HS-27A (cell line): ENCODE data around the gene ARHGAP8.
"Not testable (repeated sequence)": the region's sequence is repeated elsewhere in the genome, so short reads cannot be mapped to it uniquely, and the experiment has no call there.

ENCODE experiments used
- DNase-seq: peaks from one replicate; pipeline ENCODE4 v3.0.0-alpha.2; 2012; ENCODE audit warnings: low read depth, missing footprints

The ARHGAP8 gene

DNA sequence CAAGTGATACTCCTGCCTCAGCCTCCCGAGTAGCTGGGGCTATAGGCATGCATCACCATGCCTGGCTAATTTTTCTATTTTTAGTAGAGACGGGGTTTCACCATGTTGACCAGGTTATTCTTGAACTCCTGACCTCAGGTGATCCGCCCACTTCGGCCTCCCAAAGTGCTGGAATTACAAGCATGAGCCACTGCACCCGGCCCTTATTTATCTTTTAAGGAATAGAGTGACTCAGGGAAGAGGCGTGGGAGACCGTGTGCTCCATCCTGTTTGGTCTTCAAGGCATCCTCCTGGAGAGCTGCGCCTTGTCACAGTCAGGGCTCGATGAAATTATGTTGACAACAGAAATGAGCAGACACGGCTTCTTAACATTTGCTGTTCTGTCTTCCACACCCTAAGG lies 12.7 kb upstream of the ARHGAP8 start:
- DNase-seq: not testable (repeated sequence)

DNA sequence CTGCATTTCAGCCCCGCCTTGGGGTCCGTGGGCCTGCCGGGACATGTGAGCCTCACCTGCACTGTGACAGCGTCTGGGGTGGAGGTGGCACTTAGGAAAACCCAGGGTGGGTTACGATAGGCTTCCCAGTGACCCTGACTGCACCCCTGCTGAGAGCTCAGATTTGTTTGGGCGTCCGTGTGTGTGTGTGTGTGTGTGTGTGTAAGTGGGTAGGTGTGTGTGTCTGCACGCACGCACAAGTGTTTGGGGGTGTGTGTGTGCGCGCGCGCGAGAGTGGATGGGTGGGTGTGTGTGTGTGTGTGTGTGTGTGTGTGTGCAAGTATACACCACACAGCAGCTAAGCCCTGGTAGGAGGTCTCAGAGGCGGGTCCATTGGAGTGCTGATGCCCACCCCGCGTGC lies 12.1 kb upstream of the ARHGAP8 start:
- no peak for DNase-seq

DNA sequence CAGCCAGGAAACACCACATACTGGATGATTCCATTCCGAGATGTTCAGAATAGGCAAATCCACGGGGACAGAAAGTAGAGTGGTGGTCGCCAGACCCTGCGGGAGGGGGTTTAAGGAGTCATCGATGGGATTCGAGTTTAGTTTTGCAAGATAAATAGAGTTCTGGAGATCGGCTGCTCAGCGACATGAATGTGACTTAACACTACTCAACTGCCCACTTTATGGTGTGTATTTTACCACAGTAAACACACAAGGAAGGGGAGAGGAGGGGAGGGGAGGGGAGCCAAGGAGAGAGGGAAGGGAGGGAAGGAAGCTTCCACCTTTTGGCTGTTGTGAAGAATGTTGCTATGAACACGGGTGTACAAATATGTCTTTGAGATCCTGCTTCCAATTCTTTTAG lies 10.4 kb upstream of the ARHGAP8 start:
- DNase-seq: no peak

DNA sequence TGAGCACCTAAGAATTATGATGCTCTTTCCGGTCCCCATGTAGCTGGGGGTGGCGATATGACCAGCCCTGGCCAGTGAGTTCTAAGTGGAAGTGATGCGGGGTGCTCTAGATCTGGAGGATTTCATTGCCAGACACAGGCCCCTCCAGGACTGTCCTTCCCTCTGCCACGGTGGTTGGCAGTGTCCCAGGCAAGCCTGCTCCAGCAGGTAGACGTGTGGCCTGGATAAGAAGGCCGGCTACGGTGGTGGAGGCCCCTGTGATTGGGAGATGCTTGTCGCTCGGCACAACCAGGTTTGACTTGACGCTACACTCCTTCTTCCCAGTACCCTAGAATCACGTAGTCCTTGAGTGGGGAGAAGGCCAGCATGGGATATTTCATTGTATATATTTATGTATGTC lies 9.1 kb upstream of the ARHGAP8 start:
- DNase-seq: no peak

DNA sequence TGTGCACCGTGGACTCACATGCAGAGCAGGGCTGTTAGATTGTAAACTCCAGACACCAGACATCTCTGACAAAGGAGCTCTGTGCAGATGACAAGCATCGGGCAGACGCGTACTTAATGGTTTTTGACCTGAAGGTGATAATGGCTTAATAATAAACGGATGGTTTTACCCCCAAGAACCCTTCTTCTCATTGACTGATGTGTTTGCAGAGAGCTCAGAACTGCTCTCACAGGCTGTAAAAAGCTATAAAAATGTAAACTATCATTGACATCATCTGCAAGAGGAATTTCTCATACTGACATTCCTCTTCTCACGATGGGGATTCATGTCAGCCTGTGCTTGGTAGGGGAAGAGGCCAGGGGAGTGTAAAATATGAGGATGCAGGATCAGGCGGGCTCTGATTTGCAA lies 8.6 kb upstream of the ARHGAP8 start:
- no peak for DNase-seq

DNA sequence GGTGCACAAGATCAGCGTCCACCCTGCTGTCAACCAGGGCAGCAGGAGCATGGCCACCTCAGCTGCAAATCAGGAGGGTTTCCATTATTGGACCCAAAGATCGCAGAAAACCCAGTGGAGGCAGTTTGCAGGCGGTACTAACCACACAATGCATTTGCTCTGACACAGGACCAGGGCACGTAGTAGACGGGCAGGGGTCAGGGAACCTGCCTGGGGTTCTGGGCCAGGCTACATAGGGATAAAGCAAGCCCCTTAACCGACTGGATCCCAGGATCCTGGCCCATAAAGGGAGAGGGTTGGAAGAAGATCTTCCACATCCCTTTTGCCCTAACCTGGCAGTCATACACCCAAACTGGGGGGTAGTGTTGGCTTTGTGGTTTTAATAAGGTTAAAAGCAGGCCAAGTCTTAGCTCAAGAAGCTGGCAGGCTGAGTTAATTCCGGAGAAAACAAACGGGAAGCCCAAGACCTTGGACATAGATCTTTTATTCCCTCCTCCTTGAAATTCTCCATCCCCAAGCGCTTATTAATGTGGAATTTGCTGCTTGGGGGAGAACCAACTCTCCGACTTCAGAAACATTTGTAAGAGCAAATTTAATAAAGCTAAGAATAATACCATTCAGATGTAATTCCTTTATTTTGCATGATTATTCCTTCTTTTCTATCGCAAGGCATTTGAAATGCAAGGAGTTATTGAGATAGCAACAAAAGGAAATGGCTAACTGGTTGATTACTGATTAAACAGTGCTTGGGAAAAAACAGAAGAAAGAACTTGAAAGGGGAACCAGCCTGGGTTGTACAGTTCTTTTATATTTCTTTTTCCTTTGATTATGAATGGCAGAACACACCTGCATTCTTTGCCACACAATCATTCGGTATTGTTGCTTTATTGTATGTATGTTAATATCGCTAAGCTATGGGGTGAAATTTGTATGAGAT lies 6.3 kb upstream of the ARHGAP8 start:
- DNase-seq: no peak

DNA sequence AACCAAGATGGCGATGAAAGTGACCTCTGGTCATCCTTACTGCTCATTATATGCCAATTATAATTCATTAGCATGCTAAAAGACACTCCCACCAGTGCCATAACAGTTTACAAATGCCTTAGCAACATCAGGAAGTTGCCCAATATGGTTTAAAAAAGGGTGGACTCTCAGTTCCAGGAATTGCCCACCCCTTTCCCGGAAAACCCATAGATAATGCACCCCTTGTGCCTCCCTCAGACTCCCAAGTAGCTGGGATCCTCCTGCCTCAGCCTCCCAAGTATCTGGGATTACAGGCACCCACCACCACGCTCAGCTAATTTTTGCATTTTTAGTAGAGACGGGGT lies 4.6 kb upstream of the ARHGAP8 start:
- DNase-seq: not testable (repeated sequence)

GRCh38 chr22:44748524-44748923 lies 3.9 kb upstream of the ARHGAP8 start:
- no peak for DNase-seq

- no peak for DNase-seq
Measured at GRCh38 chr22:44750481-44750880, 1.9 kb upstream of the ARHGAP8 start.

GRCh38 chr22:44753189-44754042 lies 1.0 kb downstream of the ARHGAP8 start:
- no peak for DNase-seq

- DNase-seq: no peak
Measured at GRCh38 chr22:44754998-44755397, 2.6 kb downstream of the ARHGAP8 start.

- no peak for DNase-seq
Measured at GRCh38 chr22:44755417-44755816, 3.0 kb downstream of the ARHGAP8 start.

DNA sequence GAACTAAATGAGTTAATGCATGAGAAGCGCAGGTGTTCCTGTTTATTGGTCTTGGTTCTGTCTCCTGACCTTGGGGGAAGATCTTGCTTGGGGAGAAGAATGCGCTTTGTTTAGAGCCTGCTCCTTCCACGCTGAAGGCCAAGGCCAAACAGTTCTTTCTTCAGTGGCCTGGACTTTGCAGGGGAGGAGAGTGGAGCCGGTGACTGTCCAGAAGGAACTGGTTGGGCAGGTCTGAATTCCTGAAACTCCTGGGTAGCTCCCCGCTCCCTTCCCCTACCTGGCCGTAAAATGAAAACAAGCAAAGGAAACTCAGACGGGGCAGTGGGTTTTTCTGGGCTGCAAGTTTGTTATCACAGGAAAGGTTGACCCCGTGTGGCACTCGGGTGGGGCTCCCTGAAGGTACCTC lies 3.6 kb downstream of the ARHGAP8 start:
- DNase-seq: no peak

DNA sequence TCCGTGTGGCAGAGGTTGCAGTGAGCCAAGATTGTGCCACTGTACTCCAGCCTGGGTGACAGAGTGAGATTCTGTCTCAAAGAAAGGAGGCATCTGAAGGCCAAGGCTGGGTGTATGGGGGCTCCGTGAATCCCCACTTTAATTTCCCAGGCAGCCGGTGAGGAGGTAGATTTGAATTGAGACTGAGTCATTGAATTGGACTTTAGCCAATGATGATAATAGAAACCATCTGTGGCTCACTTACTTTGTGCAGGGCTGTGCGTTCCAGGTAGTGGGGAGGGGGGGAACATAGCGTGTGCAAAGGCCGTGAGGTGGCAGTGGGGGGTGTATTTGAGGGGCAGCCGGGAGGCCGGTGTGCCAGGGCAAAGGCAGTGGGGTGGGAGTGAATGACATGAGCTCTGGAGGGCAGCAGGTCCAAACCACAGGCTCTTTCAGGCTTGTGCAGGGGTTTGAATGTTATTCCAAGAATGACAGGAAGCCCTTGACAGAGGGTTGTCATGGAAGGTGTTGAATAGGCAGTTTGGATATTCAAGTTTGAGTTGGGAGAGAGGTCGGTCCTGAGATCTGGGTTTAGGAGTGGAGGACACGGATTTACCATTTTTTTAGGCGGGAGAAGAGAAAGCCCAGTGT lies 6.1 kb downstream of the ARHGAP8 start:
- no peak for DNase-seq

DNA sequence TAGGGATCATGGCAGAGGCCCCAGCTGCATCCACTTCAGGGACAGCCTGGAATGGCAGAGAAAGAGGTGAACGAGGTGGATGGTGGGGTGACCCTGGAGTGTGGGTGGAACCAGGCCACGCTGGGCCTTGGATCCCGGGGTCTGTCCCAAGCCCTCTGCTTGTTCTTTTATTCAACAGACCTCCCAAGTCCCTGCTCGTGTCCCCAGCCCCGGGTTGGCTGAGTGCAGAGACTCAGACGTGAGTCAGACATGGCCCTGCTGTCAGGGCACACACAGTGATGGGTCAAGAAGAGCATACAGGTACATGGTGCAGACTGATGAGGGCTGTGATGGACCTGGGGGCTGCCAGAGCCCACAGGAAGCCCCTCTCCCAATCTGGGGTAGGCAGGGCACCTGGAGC lies 6.6 kb downstream of the ARHGAP8 start:
- DNase-seq: no peak

DNA sequence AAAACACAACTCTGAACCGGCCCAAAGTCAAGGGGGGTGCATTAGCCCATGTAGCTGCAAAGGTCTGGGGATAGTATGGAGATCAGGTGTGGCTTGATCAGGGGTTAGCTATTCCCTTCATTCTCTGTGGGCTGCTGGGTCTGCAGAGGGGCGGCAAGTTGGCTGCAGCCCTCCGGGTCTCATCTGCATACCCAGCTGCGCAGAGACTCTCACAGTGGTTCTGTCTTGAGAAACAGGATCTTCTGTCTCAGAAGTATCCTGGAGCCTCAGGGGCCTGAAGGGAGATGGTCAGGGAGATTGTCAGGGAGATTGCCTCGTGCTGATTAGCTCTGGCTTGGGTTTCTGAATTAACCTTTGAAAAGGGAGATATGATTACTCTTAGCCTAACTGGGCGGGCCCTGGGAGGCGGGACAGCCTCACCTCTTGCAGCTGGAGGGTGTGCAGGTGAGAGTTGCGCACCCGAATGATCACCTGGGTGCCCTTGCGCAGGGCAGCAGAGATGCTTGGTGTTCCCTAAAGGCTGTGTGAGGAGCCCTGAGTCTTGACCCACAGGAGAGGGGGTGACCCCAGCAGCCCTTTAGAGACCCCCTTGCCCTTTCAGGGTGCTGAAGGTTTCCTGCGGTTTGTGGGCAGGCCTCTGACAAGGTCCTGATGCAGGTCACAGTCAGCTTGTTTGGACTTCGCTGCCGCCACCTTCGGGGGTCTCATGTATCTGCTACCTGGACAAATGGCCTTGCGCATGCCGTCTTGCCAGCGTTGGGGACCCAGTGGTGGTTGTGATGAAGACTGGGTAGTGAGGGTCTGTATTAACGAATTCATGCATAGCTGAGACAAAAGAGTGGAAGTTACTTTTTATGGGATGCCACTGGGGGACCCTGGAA lies 7.3 kb downstream of the ARHGAP8 start:
- no peak for DNase-seq

DNA sequence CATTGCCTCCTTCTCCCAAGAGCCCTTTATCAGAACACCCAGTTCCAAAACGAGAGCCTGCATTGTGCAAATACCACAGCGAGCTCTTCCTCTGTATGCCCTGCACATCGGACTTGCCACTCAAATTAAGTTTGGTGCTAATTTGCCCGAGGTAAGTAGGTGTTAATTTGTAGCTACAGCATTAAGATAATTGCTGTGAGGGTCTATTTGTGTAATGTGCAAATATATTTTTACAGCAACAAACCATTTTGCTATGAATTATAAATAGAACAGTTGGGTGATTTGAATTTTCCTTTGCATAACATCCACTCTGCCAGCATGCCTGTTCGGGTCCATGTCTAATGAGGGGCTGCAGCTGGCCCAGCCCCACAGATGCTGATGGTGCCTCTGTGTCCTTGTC lies 8.1 kb downstream of the ARHGAP8 start:
- DNase-seq: no peak

- no peak for DNase-seq
Measured at GRCh38 chr22:44761025-44761424, 8.7 kb downstream of the ARHGAP8 start.

DNA sequence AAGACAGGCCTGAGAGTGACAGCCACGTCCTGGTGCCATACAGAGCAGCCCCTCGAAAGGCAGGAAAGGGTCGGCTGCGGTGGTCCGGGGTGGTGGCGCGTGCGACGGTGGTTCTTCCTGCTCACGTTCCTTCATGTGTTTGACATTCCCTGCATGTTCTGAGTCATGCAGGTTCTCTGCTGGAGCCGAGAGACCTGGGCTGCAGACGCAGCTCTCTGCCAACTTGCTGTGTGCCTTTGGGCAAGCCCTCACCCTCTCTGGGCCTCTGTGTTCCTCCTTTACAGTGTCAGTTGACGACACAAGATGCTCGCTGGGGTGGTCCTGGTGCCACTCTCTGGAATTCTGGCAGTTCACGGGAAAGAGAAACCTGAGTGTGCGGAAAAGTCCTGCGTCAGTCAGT lies 12.0 kb downstream of the ARHGAP8 start:
- no peak for DNase-seq

GRCh38 chr22:44764974-44765373 lies 12.6 kb downstream of the ARHGAP8 start:
- no peak for DNase-seq

DNA sequence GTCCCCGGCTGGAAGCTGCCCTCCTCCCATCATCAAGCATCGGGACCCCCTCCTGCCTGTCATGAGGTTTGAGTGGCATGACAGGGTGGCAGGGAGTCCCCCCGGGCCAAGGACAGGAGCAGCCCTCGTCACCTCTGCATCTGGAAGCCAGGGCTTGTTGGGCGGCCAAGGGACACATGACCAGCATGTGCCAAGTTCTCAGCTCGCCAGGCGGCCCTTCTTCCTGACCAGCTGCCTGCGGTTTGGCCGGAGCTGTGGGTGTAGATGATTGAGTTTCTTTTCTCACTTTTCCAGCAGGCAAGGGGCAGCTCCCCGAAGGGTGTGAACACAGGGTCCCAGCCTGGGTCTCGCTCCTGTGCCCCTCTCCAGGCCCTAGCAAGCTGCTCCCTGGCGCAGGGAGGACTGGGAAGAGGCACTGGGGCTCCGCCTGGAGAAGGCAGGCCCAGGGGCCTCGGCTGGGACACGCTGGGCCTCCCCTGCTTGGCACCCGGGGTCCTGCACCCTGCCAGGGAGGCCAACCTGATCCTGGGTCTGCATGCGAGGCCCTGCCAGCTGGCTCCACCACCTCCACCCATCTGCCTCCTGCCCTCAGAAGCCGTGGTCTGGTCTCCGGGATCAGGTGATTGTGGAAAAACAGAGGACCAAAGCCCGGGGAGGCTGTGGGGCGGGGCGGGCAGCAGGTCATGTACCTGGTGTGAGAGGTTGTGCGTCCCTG lies 13.4 kb downstream of the ARHGAP8 start:
- no peak for DNase-seq
